ENCODE results near the gene MAP2K2.

MAP2K2 gene

DNA sequence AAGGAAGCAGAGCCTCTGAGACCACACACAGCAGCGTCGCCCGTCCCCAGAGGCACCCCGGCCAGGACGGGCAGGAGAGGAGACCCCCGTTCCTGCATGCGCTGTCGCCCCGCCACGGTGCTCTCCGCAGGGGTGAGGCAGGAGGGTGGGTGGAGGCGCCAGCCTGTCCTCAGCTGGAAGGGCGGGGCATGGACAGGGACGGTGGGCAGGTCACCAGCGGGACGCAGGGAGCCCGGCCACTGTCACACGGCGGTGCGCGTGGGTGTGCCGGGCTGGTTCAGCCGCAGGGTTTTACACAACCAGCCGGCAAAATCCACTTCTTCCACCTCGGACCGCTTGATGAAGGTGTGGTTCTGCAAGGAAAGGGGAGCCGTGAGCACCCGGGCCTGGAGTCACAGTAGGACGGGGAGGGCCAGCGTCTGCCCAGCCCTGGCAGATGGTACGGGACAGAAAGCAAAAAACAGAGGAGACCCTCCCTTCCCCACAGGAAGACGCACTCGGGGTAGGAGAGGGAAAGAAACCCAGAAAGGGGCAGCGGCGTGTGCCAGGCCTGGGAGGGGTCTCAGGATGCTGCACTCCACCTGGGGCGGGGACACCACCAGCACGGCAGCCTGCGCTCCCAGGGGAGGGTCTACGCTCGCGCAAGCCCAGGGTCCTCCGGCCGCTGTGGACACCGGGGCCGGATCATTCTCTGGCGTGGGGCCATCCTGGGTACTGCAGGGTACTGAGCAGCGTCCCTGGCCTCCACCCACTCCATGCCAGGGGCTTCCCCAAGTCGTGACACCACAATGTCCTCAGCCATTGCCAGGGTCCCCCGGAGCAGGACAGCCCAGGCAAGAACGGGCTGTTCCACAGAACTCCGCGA lies 33.3 kb downstream of the MAP2K2 start:
- TF ChIP-seq, protein P1, sequence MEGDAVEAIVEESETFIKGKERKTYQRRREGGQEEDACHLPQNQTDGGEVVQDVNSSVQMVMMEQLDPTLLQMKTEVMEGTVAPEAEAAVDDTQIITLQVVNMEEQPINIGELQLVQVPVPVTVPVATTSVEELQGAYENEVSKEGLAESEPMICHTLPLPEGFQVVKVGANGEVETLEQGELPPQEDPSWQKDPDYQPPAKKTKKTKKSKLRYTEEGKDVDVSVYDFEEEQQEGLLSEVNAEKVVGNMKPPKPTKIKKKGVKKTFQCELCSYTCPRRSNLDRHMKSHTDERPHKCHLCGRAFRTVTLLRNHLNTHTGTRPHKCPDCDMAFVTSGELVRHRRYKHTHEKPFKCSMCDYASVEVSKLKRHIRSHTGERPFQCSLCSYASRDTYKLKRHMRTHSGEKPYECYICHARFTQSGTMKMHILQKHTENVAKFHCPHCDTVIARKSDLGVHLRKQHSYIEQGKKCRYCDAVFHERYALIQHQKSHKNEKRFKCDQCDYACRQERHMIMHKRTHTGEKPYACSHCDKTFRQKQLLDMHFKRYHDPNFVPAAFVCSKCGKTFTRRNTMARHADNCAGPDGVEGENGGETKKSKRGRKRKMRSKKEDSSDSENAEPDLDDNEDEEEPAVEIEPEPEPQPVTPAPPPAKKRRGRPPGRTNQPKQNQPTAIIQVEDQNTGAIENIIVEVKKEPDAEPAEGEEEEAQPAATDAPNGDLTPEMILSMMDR (IDR thresholded peaks at IDR 0.05; ENCODE audit: low read depth, low read length, missing control alignments) = no peak
- no peak for DNase-seq (ENCODE audit: low read depth)

DNA sequence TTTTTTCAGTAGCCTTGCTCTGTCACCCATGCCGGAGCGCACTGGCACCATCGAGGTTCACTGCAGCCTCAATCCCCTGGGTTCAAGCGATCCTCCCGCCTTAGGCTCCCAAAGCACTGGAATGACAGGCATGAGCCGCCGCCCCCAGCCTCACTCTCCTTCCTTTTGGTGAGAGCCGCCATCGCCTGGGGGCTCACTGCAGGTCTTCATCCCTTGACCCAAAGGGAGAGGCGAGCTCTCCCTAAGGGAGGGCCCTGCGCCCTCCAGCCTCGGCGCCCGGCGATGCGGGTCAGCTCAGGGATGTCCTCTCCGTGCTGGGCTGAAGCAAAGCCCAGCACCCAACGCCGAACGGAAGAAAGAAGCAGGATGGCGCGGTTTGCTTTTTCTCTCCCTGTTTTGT lies 34.0 kb downstream of the MAP2K2 start:
- no peak overlapping the region for H3K4me3 ChIP-seq (ENCODE audit: low read depth, low read length)
- no peak for DNase-seq (ENCODE audit: low read depth)
- TF ChIP-seq, protein P1 (IDR thresholded peaks at IDR 0.05; ENCODE audit: low read depth, low read length, missing control alignments) = no peak

More for the DNA sequence above, 33.3 kb downstream of the MAP2K2 start:
- no peak overlapping the region for H3K4me3 ChIP-seq (ENCODE audit: low read depth, low read length)

DNA sequence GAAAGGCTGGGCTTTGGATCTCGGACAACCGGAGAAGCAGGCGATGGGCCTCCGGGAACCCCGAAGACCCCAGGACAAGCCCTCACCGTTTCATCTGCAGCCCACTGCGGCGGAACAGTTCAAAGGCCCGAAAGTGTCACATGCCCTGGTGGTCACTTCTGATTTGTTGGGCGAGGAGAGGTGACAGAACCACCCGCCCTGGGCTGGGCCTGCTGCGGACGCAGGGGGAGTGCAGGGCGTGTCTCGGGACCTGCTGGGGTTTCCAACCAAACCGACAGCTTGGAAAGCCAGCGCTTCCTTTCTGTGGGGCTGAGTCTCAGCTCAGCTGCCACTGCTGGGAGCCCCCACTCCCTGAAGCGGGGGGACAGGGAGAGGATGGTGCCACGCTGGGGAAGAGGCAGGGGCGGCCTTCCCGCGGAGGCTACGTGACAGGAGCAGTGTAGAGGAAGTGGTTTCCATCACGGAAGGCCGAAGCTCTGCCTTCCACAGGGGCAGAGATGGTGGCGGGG lies 34.5 kb downstream of the MAP2K2 start:
- TF ChIP-seq, protein P1 (IDR thresholded peaks at IDR 0.05; ENCODE audit: low read depth, low read length, missing control alignments) = no peak
- H3K4me3 ChIP-seq (ENCODE audit: low read depth, low read length) = no peak overlapping the region
- no peak for DNase-seq (ENCODE audit: low read depth)

DNA sequence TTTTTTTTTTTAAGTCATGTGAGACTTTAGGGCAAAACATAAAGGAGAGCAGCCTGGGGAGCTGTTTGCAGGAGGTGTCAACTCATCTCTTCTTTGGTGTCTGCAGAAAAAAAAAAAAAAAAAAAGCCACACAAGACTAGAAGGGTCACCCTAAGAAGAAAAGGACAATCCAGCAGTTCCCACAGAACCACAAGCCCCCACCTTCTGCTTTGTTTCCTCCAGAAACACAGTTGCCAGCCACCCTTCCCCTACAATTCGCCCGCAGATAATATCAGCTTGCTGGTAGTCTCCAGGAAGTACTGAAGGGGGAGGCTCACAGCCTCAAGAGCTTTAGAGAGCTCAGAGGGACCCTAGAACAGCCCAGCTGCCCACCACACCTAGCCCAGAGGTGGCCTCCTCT lies 34.9 kb downstream of the MAP2K2 start:
- DNase-seq (ENCODE audit: low read depth) = no peak
- no peak overlapping the region for H3K4me3 ChIP-seq (ENCODE audit: low read depth, low read length)
- TF ChIP-seq, protein P1 (IDR thresholded peaks at IDR 0.05; ENCODE audit: low read depth, low read length, missing control alignments) = no peak

DNA sequence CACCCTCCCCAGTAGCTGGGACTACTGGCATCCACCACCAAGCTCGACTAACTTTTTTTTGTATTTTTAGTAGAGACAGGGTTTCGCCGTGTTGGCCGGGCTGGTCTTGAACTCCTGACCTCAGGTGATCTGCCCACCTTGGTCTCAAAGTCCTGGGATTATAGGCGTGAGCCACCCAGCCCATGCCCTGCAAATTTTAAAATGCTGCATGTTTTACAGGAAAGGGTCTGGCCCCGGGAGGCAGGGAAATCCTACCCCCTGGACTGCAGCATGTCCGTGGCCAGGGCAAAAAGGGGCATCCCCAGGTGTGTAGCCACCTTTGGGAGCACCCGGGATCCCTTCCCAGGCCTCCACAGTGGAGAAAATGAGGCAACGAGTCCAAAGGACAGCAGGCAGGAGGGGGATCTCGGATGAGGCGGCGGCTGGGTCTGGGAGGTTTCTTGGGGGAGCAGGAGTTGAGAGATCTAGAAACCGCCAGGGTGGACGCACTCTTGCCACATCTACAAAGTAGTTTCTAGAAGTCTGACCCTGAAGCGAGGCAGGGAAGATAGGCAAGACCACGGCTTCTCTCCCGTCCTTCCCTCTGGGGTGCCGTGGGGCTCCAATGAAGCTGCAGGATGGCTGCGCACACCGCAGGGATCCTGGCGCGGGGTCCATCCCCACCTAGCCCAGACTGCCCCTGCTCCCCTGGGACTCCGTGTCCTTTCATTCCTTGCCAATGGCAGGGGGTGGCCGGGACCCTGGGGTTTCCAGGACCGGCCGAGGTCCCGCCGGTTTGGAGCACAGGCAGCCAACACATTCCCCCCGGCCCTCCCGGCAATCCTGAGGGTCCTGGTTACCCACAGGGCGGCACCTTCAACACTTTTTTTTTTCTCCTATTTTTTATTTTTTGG lies 35.9 kb downstream of the MAP2K2 start:
- DNase-seq (ENCODE audit: low read depth) = no peak
- no peak overlapping the region for H3K4me3 ChIP-seq (ENCODE audit: low read depth, low read length)
- TF ChIP-seq, protein P1 (IDR thresholded peaks at IDR 0.05; ENCODE audit: low read depth, low read length, missing control alignments) = no peak

DNA sequence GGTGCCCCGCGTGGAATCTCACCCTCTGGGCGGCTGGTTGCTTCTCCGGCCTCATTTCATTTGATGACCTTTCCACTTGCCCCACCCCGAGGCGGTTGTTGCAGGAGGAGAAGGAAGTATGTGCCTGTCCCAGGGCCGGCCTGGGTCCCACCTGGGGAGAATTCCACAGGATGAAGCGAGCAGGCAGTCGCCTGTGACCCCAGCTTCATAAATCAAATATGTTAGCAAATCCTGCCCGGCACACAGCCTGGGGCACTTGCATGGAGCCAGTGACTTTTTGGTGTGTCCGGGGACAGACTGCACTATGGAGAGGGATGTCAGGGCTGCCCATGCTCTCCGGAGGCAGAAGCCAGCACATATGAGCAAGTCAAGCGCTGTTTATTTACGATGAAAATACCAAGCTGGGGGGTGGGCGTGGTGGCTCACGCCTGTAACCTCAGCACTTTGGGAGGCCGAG lies 37.5 kb downstream of the MAP2K2 start:
- no peak overlapping the region for H3K4me3 ChIP-seq (ENCODE audit: low read depth, low read length)
- TF ChIP-seq, protein P1 (IDR thresholded peaks at IDR 0.05; ENCODE audit: low read depth, low read length, missing control alignments) = no peak
- no peak for DNase-seq (ENCODE audit: low read depth)
